HG02943 (cell line): ENCODE data around the gene RYR3.

Experiments used
- ATAC-seq: cut with Tn5 transposase; IDR thresholded peaks from one replicate; pipeline ENCODE4 v1.9.1; 2021; ENCODE audit warnings: mild to moderate bottlenecking, low read depth, moderate library complexity; ENCODE audit not compliant: unreplicated experiment

The RYR3 gene

GRCh38 chr15:33851079-33851478, 540.3 kb downstream of the RYR3 start:
- no peak for ATAC-seq

- no peak for ATAC-seq
Measured at GRCh38 chr15:33852094-33852493, 541.3 kb downstream of the RYR3 start.

- no peak for ATAC-seq
Measured at GRCh38 chr15:33852570-33852969, 541.8 kb downstream of the RYR3 start.

GRCh38 chr15:33857726-33858125, 547.0 kb downstream of the RYR3 start:
- no peak for ATAC-seq

GRCh38 chr15:33858836-33859235, 548.1 kb downstream of the RYR3 start:
- no peak for ATAC-seq

GRCh38 chr15:33859992-33860545, 549.3 kb downstream of the RYR3 start:
- no peak for ATAC-seq

- ATAC-seq: no peak
Measured at GRCh38 chr15:33860754-33861153, 550.0 kb downstream of the RYR3 start.

- no peak for ATAC-seq
Measured at GRCh38 chr15:33864360-33865075, 553.8 kb downstream of the RYR3 start.

GRCh38 chr15:33865416-33865815, 554.6 kb downstream of the RYR3 start:
- ATAC-seq: no peak

- no peak for ATAC-seq
Measured at GRCh38 chr15:33866101-33866737, 555.5 kb downstream of the RYR3 start.

- no peak for ATAC-seq
Measured at GRCh38 chr15:33871980-33872379, 561.2 kb downstream of the RYR3 start.

- no peak for ATAC-seq
Measured at GRCh38 chr15:33872416-33873106, 561.8 kb downstream of the RYR3 start.

GRCh38 chr15:33874156-33874555, 563.4 kb downstream of the RYR3 start:
- ATAC-seq: no peak

- ATAC-seq: no peak
Measured at GRCh38 chr15:33882921-33883320, 572.2 kb downstream of the RYR3 start.

- ATAC-seq: no peak
Measured at GRCh38 chr15:33888176-33888575, 577.4 kb downstream of the RYR3 start.

GRCh38 chr15:33894193-33894592, 583.4 kb downstream of the RYR3 start:
- peak; percentile 81 for ATAC-seq

- no peak for ATAC-seq
Measured at GRCh38 chr15:33902043-33902442, 591.3 kb downstream of the RYR3 start.

GRCh38 chr15:33903661-33904060, 592.9 kb downstream of the RYR3 start:
- no peak for ATAC-seq

- no peak for ATAC-seq
Measured at GRCh38 chr15:33907326-33907725, 596.6 kb downstream of the RYR3 start.

GRCh38 chr15:33908406-33908805, 597.6 kb downstream of the RYR3 start:
- ATAC-seq: no peak

GRCh38 chr15:33910741-33911140, 600.0 kb downstream of the RYR3 start:
- ATAC-seq: no peak
